ENCODE measurements around the gene PCBP2. TPM values are rescaled to one million over a fixed set of nuclear protein-coding genes. Genes with fewer than 3 reads are reported as not detected.
"Not testable (repeated sequence)": the region's sequence is repeated elsewhere in the genome, so short reads cannot be mapped to it uniquely, and the experiment has no call there.

PCBP2 gene
- 141 and 158 TPM in 2 replicates for total RNA-seq
- polyA plus RNA-seq (2012) = 670 TPM

DNA sequence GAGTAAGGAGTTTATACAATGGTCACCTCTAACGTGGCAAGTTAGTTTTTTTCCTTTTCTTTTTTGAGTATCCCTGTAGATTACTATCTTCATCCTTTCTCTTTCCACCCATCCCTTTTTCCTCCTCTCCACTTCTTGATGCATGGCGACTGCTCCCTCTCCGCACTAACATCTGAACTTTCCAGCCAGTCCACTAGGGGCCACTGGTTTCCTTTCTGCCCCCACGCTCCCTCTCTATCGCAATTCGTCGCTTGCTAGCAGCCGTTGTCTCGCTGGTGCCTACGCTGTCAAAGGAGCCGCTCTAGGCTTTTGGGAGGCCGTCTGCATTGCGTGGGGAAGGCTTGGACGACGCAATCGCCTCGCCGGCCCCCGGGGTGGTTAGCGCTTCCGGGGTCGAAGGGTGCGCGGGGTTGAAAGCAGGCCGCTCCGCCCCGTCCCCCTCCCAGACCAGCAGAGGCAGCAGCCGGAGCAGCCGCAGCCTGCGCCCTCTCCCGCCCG, at the start of gene PCBP2:
Gene PCBP2 (plus strand): TSS at position 442 of the 498 bp plus-strand sequence. CDS start 2,699 bp downstream, outside the sequence.
- peak; percentile 100 for DNase-seq (ENCODE audit: low read depth)

GRCh38 chr12:53402351-53402750, 49.6 kb upstream of the PCBP2 start:
- DNase-seq (ENCODE audit: low read depth) = not testable (repeated sequence)

DNA sequence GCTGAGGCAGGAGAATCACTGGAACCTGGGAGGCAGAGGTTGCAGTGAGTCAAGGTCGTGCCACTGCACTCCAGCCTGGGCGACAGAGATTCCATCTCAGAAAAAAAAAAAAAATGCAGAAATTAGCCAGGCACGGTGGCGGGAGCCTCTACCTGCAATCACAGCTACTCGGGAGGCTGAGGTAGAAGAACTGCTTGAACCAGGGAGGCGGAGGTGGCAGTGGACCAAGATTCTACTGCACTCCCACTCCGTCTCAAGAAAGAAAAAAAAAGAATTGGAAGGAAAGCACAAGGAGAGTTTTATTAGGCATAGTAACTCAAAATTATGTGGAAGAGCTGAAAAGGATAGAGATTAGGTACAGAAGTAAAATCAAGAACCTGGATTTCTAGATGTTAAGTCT, 49.0 kb upstream of the PCBP2 start:
- no peak for DNase-seq (ENCODE audit: low read depth)

- DNase-seq (ENCODE audit: low read depth) = no peak
Observed at GRCh38 chr12:53410951-53411350, 41.0 kb upstream of the PCBP2 start.

DNA sequence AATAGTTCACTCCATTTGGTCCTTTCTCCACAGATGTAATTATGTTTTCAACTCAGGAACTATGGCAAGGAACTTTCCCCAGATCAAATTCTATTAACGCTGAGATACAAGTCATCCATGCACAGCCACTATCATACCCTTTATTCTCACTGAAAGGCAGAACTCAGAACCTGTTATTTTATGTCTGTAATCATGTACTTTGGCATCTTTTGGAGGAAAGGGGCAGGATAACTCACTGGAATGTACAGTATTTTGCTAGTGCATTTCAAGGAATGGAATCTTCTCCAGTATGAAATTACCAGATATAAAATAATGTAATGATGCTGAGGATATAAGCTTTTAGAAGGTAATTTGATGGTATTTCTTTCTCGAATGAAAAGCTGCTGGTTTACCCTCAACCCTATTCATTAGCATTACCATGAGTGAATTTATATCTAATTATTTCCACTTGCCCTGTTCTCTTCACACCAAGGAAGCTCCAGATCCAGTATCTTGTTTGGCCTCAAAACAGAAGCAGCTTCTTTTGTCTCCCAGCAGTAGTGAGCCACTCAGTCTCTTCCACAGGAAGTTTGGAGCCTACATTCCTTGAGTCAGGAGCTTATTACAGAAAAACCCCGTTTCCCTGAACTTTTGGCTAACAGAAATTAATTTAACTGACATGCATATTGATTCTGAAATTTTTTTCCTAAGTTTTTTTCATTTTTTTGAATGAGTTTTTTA, 38.3 kb upstream of the PCBP2 start:
- no peak for DNase-seq (ENCODE audit: low read depth)

GRCh38 chr12:53414756-53415417, 37.0 kb upstream of the PCBP2 start:
- DNase-seq (ENCODE audit: low read depth) = no peak

DNA sequence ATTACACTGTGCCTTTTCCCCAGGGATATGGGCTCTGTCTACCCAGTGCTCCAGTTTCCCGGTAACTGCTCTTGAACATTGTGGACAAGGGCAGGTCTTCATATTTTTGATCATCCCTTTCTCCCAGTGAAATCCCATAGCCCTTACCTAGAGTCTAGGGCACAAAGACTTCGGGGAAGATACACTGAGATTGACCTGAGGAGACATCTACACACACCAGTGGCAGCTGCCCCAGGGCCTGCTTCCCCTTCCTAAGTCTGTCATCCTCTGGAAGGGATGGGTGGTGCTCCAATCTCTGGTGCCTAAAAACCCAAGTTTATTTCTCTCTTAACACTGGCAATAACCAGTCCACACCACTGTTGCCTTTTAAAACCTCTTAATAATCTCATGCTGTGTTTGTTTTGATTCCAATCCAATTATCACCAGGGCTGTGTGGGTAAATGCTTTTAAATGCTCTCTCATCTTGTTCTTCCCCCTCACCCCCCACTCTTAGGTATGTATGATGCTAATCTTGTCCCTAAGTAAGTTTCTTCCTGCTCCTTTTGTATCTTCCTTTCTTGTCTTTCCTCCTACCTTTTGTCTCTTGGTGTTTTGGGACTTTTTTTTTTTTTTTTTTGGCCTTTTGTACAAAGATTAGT, 36.0 kb upstream of the PCBP2 start:
- not testable (repeated sequence) for DNase-seq (ENCODE audit: low read depth)

DNA sequence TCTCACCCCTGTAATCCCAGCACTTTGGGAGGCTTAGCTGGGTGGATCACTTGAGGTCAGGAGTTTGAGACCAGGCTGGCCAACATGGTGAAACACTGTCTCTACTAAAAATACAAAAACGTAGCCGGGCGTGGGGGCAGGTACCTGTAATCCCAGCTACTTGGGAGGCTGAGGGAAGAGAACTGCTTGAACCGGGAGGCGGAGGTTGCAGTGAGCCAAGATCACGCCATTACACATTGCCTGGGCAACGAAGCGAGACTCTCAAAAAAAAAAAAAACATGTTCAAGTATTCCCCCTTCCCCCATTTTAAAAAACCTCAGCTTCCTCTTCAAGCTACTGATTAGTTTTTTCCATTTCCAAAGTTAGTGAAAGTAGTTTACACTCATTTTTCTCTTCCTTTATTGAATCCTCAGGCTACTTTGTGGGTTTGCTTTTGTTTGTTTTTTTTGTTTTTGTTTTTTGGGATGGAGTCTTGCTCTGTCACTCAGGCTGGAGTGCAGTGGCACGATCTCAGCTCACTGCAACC, 34.5 kb upstream of the PCBP2 start:
- DNase-seq (ENCODE audit: low read depth) = not testable (repeated sequence)

DNA sequence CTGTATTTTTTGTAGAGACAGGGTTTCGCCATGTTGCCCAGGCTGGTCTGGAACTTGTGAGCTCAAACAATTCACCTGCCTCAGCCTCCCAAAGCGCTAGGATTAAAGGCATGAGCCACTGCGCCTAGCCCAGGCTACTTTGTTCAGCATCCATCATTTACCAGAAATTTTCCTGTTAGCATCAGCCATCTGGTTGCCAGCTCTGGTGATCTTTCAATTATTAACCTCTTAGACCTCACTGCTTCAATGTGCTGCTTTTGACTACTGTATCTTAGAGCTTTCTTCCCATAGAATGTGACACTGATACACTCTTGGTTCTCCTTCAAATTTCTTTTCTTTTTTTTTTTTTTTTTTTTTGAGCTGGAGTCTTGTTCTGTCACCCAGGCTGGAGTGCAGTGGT, 33.7 kb upstream of the PCBP2 start:
- no peak for DNase-seq (ENCODE audit: low read depth)

GRCh38 chr12:53419756-53420155, 32.1 kb upstream of the PCBP2 start:
- DNase-seq (ENCODE audit: low read depth) = no peak

DNA sequence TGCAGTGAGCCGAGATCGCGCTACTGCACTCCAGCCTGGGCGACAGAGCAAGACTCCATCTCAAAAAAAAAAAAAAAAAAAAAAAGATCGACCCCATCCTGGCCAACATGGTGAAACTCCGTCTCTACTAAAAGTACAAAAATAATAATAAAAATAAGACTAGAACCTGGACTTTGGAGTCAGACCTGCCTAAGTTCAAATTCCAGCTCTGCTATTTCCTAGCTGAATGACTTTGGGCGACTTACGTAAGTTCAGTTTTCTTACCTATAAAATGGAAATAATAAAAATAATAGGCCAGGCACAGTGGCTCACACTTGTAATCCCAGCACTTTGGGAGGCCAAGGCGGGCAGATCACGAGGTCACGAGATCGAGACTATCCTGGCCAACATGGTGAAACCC, 29.7 kb upstream of the PCBP2 start:
- not testable (repeated sequence) for DNase-seq (ENCODE audit: low read depth)

DNA sequence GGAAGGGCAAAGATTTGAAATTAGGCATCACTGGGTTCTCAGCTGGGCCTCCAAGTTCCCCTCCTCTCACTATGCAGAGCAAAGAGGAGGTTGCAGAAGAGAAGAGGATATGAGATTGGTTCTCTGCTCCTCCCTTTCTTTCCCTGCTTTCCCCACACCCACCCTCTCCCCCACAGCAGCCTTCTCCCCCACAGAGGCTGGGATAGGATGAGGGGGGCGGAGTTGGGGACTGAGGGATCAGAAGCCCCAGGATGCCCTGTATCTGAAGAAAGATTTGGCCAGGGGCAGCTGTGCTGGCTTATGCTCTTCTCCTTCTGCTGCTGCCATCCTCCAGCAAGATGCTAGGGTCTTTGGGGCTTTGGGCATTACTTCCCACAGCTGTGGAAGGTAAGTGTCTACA, 28.3 kb upstream of the PCBP2 start, which contains the start of gene AMHR2:
Gene AMHR2 (plus strand): TSS at position 259 of the 400 bp plus-strand sequence. CDS start 80 bp downstream, at position 339.
- no peak for DNase-seq (ENCODE audit: low read depth)

DNA sequence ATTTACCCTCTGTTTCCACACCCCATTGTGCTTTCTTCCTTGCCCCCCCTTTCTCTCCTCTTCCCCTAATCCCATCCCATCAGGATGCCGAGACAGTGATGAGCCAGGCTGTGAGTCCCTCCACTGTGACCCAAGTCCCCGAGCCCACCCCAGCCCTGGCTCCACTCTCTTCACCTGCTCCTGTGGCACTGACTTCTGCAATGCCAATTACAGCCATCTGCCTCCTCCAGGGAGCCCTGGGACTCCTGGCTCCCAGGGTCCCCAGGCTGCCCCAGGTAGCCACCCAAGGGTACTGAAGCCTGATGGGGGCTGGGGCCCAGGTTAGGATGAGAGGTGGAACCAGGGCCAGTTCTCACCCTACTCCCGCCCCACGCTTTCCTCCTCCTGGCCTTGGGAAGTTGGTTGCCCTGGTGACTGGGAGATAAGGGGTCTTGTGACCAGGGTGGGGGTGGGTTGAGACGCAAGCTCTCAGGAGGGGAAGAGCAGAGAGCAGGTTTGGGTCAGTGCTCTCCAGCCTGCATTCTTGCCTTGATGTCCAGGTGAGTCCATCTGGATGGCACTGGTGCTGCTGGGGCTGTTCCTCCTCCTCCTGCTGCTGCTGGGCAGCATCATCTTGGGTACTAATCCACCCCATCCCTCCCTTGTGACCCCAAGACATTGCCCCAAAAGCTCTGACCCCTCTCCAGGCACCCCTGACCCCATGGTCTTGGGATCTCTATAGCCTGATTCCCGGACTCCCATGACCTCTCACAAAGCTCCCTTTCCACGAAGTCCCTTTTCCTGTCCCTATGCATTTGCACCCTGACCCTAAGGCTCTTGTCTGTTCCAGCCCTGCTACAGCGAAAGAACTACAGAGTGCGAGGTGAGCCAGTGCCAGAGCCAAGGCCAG, 27.0 kb upstream of the PCBP2 start:
- no peak for DNase-seq (ENCODE audit: low read depth)

GRCh38 chr12:53425515-53426150, 26.3 kb upstream of the PCBP2 start:
- peak; percentile 52 for DNase-seq (ENCODE audit: low read depth)

DNA sequence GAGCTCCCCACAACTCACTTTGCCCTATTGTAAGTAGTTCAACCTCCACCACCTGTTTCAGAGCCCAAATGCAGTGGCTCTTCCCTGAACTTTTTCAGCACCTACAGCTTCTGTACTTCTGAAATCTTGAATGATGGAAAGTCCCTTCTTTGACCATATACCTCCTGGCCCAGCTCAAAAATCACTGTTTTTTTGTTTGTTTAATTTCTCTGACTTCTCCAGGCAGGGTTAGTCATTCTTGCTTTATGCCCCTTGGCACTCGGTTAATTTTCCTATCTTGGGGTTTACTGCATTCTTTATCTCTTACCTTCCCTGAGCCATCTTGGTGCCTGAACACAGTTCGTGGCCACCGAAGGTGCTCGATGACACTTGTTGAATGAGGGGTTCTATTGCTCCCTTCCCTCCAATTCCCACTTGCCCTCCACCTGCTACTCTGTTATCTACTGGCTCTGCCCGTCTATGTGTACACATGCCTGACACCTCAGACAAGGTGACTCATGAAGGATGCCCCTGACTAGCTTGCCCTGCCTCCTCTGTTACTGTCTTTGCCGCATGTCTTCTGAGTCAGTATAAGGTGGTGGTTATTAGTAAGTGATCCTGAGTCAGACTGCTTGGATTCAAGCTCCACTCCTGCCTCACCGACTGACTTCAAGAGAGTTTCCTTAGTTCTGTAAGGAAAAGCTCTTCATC, 23.9 kb upstream of the PCBP2 start:
- DNase-seq (ENCODE audit: low read depth) = peak; percentile 29

DNA sequence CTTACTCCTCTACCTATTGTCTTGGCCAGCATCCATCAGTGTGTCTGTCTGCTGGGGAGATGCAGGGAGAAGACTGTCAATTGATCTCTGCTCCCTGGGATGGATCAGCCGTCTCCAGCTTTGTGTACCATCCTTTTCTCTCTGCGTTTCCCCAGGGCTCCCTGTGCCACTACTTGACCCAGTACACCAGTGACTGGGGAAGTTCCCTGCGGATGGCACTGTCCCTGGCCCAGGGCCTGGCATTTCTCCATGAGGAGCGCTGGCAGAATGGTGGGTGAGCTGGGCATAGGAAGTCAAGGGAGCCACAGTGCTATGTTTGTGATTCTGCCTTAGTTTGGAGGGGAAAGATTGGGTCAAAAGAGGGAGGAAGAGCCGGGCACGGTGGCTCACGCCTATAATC, 23.2 kb upstream of the PCBP2 start:
- no peak for DNase-seq (ENCODE audit: low read depth)

- DNase-seq (ENCODE audit: low read depth) = no peak
Observed at GRCh38 chr12:53430116-53430515, 21.8 kb upstream of the PCBP2 start.

GRCh38 chr12:53431187-53431586, 20.7 kb upstream of the PCBP2 start:
- DNase-seq (ENCODE audit: low read depth) = no peak

GRCh38 chr12:53435326-53435725, 16.6 kb upstream of the PCBP2 start:
- not testable (repeated sequence) for DNase-seq (ENCODE audit: low read depth)

DNA sequence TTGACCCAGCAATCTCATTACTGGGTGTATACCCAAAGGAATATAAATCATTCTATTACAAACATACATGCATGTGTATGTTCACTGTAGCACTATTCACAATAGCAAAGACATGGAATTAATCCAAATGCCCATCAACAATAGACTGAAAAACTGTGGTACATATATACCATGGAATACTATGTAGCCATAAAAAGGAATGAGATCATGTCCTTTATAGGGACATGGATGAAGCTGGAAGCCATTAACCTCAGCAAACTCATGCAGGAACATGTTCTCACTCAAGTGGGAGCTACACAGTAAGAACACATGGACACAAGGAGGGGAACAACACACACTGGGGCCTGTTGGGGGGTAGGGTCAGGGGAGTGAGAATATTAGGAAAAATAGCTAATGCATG, 12.3 kb upstream of the PCBP2 start:
- DNase-seq (ENCODE audit: low read depth) = not testable (repeated sequence)
